Neural crest cell (in vitro differentiated cells): Measurements from ENCODE around the gene RPL37. TPM values are rescaled to one million over a fixed set of nuclear protein-coding genes. Genes with fewer than 3 reads are reported as not detected.
"Not testable (repeated sequence)": the region's sequence is repeated elsewhere in the genome, so short reads cannot be mapped to it uniquely, and the experiment has no call there.

ENCODE experiments used
- DNase-seq: peaks from one replicate; pipeline ENCODE4 v3.0.0; 2021; ENCODE audit warnings: low read depth, mixed read lengths, low spot score
- H3K27ac Mint-ChIP-seq: one replicate; pipeline ENCODE4 v1.8.0; 2021; ENCODE audit warnings: mild to moderate bottlenecking, mixed read lengths; ENCODE audit not compliant: unreplicated experiment
- H3K27me3 Mint-ChIP-seq: 2 replicates; pipeline ENCODE4 v1.8.0; 2021; ENCODE audit warnings: low read depth, mild to moderate bottlenecking, mixed read lengths
- H3K36me3 Mint-ChIP-seq: 2 replicates; pipeline ENCODE4 v1.8.0; 2021; ENCODE audit warnings: low read depth, mild to moderate bottlenecking, mixed read lengths
- H3K4me1 Mint-ChIP-seq: 2 replicates; pipeline ENCODE4 v1.8.0; 2021; ENCODE audit warnings: mixed read lengths
- H3K4me3 Mint-ChIP-seq: one replicate; pipeline ENCODE4 v1.8.0; 2021; ENCODE audit warnings: mild to moderate bottlenecking, mixed read lengths
- H3K9me3 Mint-ChIP-seq: 2 replicates; pipeline ENCODE4 v1.8.0; 2021; ENCODE audit warnings: mixed read lengths
- CTCF ChIP-seq: fragments of 200-600 bp; sonication (generic); conservative IDR thresholded peaks from 2 replicates; pipeline ENCODE4 v1.5.0; 2021; ENCODE audit warnings: antibody characterized with exemption, mild to moderate bottlenecking
- total RNA-seq: library from RNA; stranded (reverse); gene quantifications from 2 replicates; pipeline ENCODE4 v1.2.1, GENCODE V29; 2021

The RPL37 gene
- total RNA-seq, 1 donor from 2014 or later, result 1,432 TPM

- Mint-ChIP-seq H3K27me3 (no peaks in the 10 kb centered on the region), H3K4me1 (peaks cover 45% of the 10 kb centered on the region), H3K9me3 (no peaks in the 10 kb centered on the region), H3K4me3 (peak within 1 kb of the TSS; percentile 97), H3K36me3 (peaks cover 9% of the 10 kb centered on the region), H3K27ac (peak within 1 kb of the TSS; percentile 95)
- DNase-seq, result peak; percentile 86
- TF ChIP-seq CTCF, result peak; percentile 77
Measured at GRCh38 chr5:40798012-40798800, 36.8 kb downstream of the RPL37 start, which contains the start of gene PRKAA1. PRKAA1 (minus strand) TSS chr5:40798374; CDS start chr5:40798189, 185 bp downstream.

- H3K27me3 Mint-ChIP-seq, result no peaks in the 10 kb centered on the region
- H3K27ac Mint-ChIP-seq, result peak overlapping the region; percentile 95
- TF ChIP-seq CTCF, result no peak
- H3K36me3 Mint-ChIP-seq, result peaks cover 9% of the 10 kb centered on the region
- no peaks in the 10 kb centered on the region for H3K9me3 Mint-ChIP-seq
- DNase-seq, result peak; percentile 48
- peaks cover 47% of the 10 kb centered on the region for H3K4me1 Mint-ChIP-seq
- peak overlapping the region; percentile 95 for H3K4me3 Mint-ChIP-seq
Measured at GRCh38 chr5:40797273-40798011, 37.6 kb downstream of the RPL37 start.

- H3K36me3 Mint-ChIP-seq, result peaks cover 9% of the 10 kb centered on the region
Measured at GRCh38 chr5:40796487-40796889, 38.5 kb downstream of the RPL37 start.

GRCh38 chr5:40794877-40795276 is 40.1 kb downstream of the RPL37 start:
- not testable (repeated sequence) for DNase-seq, H3K9me3 Mint-ChIP-seq, H3K36me3 Mint-ChIP-seq, H3K27ac Mint-ChIP-seq, H3K27me3 Mint-ChIP-seq
- peak overlapping the region; percentile 72 for H3K4me3 Mint-ChIP-seq
- peaks cover 42% of the 10 kb centered on the region for H3K4me1 Mint-ChIP-seq

More at GRCh38 chr5:40796487-40796889, 38.5 kb downstream of the RPL37 start:
- Mint-ChIP-seq H3K4me1 (peaks cover 42% of the 10 kb centered on the region), H3K27me3 (no peaks in the 10 kb centered on the region), H3K9me3 (no peaks in the 10 kb centered on the region), H3K4me3 (peak overlapping the region; percentile 95), H3K27ac (no peak overlapping the region)
- no peak for TF ChIP-seq CTCF
- DNase-seq, result no peak

- H3K27ac Mint-ChIP-seq, H3K36me3 Mint-ChIP-seq, DNase-seq, H3K27me3 Mint-ChIP-seq, H3K4me3 Mint-ChIP-seq, H3K9me3 Mint-ChIP-seq: not testable (repeated sequence)
- H3K4me1 Mint-ChIP-seq, result peaks cover 39% of the 10 kb centered on the region
Measured at GRCh38 chr5:40794340-40794739, 40.7 kb downstream of the RPL37 start.

- H3K4me3 Mint-ChIP-seq, DNase-seq, H3K27me3 Mint-ChIP-seq, H3K9me3 Mint-ChIP-seq, H3K27ac Mint-ChIP-seq: not testable (repeated sequence)
- Mint-ChIP-seq H3K36me3 (peaks cover 19% of the 10 kb centered on the region), H3K4me1 (peaks cover 30% of the 10 kb centered on the region)
Measured at GRCh38 chr5:40792691-40793090, 42.3 kb downstream of the RPL37 start.
